GM12878 (cell line): ENCODE data around the gene CDCA7. TPM values are rescaled to one million over a fixed set of nuclear protein-coding genes. Genes with fewer than 3 reads are reported as not detected.

Experiments
- ATAC-seq: fragments of 200-7000 bp; cut with Tn5 transposase; 3 replicates; pipeline ENCODE4 v1.9.1; 2020; ENCODE audit warnings: mild to moderate bottlenecking, moderate library complexity
- BruUV-seq: library from RNA; stranded (reverse); fragments of 400-500 nt; replicated peaks from 2 replicates; lab custom pipeline; 2021; lab: Mats Ljungman, UMichigan
- CTCF ChIA-PET: fragments of 300-600 bp; sonication (Branson Sonifier 250); formaldehyde crosslinking; extraction: SDS; loops from one replicate; lab custom pipeline; 2021; ENCODE audit warnings: inconsistent platforms; lab: Yijun Ruan, JAX
- POLR2A ChIA-PET: fragments of 350-600 bp; formaldehyde crosslinking; extraction: SDS; loops from one replicate; lab custom pipeline; 2021; ENCODE audit warnings: inconsistent platforms; lab: Charles Lee
- RAD21 ChIA-PET: fragments of 300-600 bp; sonication (Branson Sonifier 250); formaldehyde crosslinking; loops from one replicate; lab custom pipeline; 2023; ENCODE audit warnings: antibody characterized with exemption; ENCODE audit not compliant: unreplicated experiment; lab: Charles Lee
- SMC1A ChIA-PET: fragments of 300-600 bp; sonication (Branson Sonifier 250); formaldehyde crosslinking; loops from one replicate; lab custom pipeline; 2023; ENCODE audit not compliant: unreplicated experiment, uncharacterized antibody; lab: Charles Lee
- DNase-seq: peaks from one replicate; pipeline ENCODE4 v3.0.0-alpha.2; 2011; ENCODE audit warnings: low read depth, low spot score
- FAIRE-seq: peaks from 3 replicates; lab custom pipeline; 2011; peaks lifted over from hg19 to GRCh38; lab: Jason Lieb, UNC
- H2AFZ ChIP-seq: 2 replicates; pipeline ENCODE4 v1.6.0; 2011; ENCODE audit warnings: low read depth, low read length, control low read depth; ENCODE audit not compliant: control insufficient read depth
- H3K27ac ChIP-seq: 2 replicates; pipeline ENCODE4 v1.5.1; 2011; ENCODE audit warnings: control low read depth; ENCODE audit not compliant: control insufficient read depth, insufficient read depth
- H3K27me3 ChIP-seq, 2 experiments: replicated peaks in 1 of 2; 2 replicates each; pipeline versions ENCODE4 v1.6.0 to v1.6.1; 2011; ENCODE audit warnings: low read length in 1 of 2; ENCODE audit not compliant: control insufficient read depth in 2 of 2, insufficient read depth in 2 of 2
- H3K36me3 ChIP-seq, 2 experiments: 2 replicates each; pipeline ENCODE4 v1.5.1; 2011; ENCODE audit warnings: low read length in 1 of 2; ENCODE audit not compliant: control insufficient read depth in 2 of 2, insufficient read depth in 2 of 2
- H3K4me1 ChIP-seq: 2 replicates; pipeline ENCODE4 v1.6.1; 2011; ENCODE audit warnings: mild to moderate bottlenecking, low read length, moderate library complexity, mixed read lengths; ENCODE audit not compliant: control insufficient read depth, insufficient read depth
- H3K4me2 ChIP-seq: 2 replicates; pipeline ENCODE4 v1.6.0; 2011; ENCODE audit warnings: control low read depth; ENCODE audit not compliant: control insufficient read depth, insufficient read depth
- H3K4me3 ChIP-seq: fragments of 200-600 bp; sonication (generic); 2 replicates; pipeline ENCODE4 v1.5.1; 2016
- H3K79me2 ChIP-seq: 2 replicates; pipeline ENCODE4 v1.6.0; 2011; ENCODE audit warnings: low read length; ENCODE audit not compliant: control insufficient read depth, insufficient read depth
- H3K9ac ChIP-seq: 2 replicates; pipeline ENCODE4 v1.8.0; 2011; ENCODE audit warnings: low read length, control low read depth, mixed read lengths; ENCODE audit not compliant: control insufficient read depth, insufficient read depth
- H3K9me3 ChIP-seq: replicated peaks from 3 replicates; pipeline ENCODE4 v1.5.1; 2011; ENCODE audit warnings: mild to moderate bottlenecking, low read length; ENCODE audit not compliant: control insufficient read depth, insufficient read depth
- H4K20me1 ChIP-seq: 2 replicates; pipeline ENCODE4 v1.6.0; 2011; ENCODE audit not compliant: control insufficient read depth, insufficient read depth
- ATF2 ChIP-seq: IDR thresholded peaks from 2 replicates; pipeline ENCODE4 v1.6.1; 2012; ENCODE audit warnings: low read length, inconsistent platforms
- BCL3 ChIP-seq: IDR thresholded peaks from 2 replicates; pipeline ENCODE4 v1.6.1; 2011; ENCODE audit warnings: borderline replicate concordance, low read depth, mild to moderate bottlenecking, moderate library complexity, low read length; ENCODE audit not compliant: insufficient read depth, poor library complexity, severe bottlenecking
- BHLHE40 ChIP-seq, 2 experiments: fragments of 450-650 bp in 1 of 2; IDR thresholded peaks; 2 replicates each; pipeline ENCODE4 v1.6.1; 2011 to 2017; ENCODE audit warnings: low read depth in 2 of 2, borderline replicate concordance in 1 of 2, improper control_type of control experiment in 1 of 2, low read length in 1 of 2, mild to moderate bottlenecking in 1 of 2
- CEBPB ChIP-seq, 2 experiments: fragments of 150-350 bp in 1 of 2; IDR thresholded peaks; 2 replicates each; pipeline ENCODE4 v1.6.1; 2012 to 2014; ENCODE audit warnings: low read depth in 2 of 2, low read length in 2 of 2, borderline replicate concordance in 1 of 2, inconsistent platforms in 1 of 2
- CHD4 ChIP-seq: fragments of 200-600 bp; sonication (generic); IDR thresholded peaks from 2 replicates; pipeline ENCODE4 v1.6.1; 2016; ENCODE audit warnings: mild to moderate bottlenecking
- CREB1 ChIP-seq: IDR thresholded peaks from 2 replicates; pipeline ENCODE4 v1.6.1; 2012; ENCODE audit warnings: low read depth, mild to moderate bottlenecking, inconsistent platforms
- ELK1 ChIP-seq: IDR thresholded peaks from 2 replicates; pipeline ENCODE4 v1.6.1; 2012; ENCODE audit warnings: low read depth, low read length, improper control_type of control experiment
- FOXM1 ChIP-seq: IDR thresholded peaks from 2 replicates; pipeline ENCODE4 v1.6.1; 2012; ENCODE audit warnings: low read depth, mild to moderate bottlenecking, inconsistent platforms, low read length, moderate library complexity
- MAX ChIP-seq: IDR thresholded peaks from 2 replicates; pipeline ENCODE4 v1.6.1; 2012; ENCODE audit warnings: low read depth, low read length, improper control_type of control experiment
- MYC ChIP-seq: IDR thresholded peaks from 2 replicates; pipeline ENCODE4 v1.6.1; 2011; ENCODE audit warnings: mild to moderate bottlenecking, low read length, moderate library complexity, inconsistent platforms; ENCODE audit not compliant: insufficient read depth, insufficient replicate concordance, insufficient read length, severe bottlenecking
- NFYA ChIP-seq: IDR thresholded peaks from 2 replicates; pipeline ENCODE4 v1.6.1; 2011; ENCODE audit warnings: low read depth, mild to moderate bottlenecking, low read length, improper control_type of control experiment, borderline replicate concordance
- RUNX3 ChIP-seq: IDR thresholded peaks from 2 replicates; pipeline ENCODE4 v1.6.1; 2012; ENCODE audit warnings: low read length, inconsistent platforms
- WGBS: methylation state at CpG from one replicate; pipeline ENCODE4 v1.1.6; 2016; ENCODE audit warnings: low lambda C conversion rate; ENCODE audit not compliant: insufficient replicate concordance, insufficient coverage; ENCODE audit errors: missing lambda C conversion rate; 5-methylcytosine and 5-hydroxymethylcytosine counted together
- in situ Hi-C: fragments of 300-500 bp; cut with MboI; formaldehyde crosslinking; loops from 9 replicates; pipeline ENCODE4 v1.14.3; 2018; ENCODE audit warnings: mixed read lengths
- intact Hi-C: fragments of 100-400 bp; cut with micrococcal nuclease; formaldehyde crosslinking; loops from one replicate; pipeline ENCODE4 v1.14.2; 2022; ENCODE audit not compliant: unreplicated experiment
- polyA plus RNA-seq, 11 experiments: library from polyadenylated mRNA; depleted of rRNA in 4 of 11; unstranded in 6 of 11; stranded (reverse) in 5 of 11; fragments of >200 nt; fragmentation: Nextera tagmentation in 4 of 11; fragmentation: Illumina TruSeq in 1 of 11; extraction: Ambion mirVana in 4 of 11; extraction: Trizol in 1 of 11; gene quantifications; 1 replicate in 1 of 11; 2 replicates in 10 of 11; pipeline versions ENCODE4 v1.2.1 to v1.2.3, GENCODE V29; 2011 to 2016; ENCODE audit warnings: inconsistent platforms in 2 of 11, missing spikeins in 2 of 11, low read depth in 1 of 11
- total RNA-seq, 4 experiments: library from RNA; depleted of rRNA in 3 of 4; stranded (reverse); fragments of >200 nt in 3 of 4; fragmentation: Illumina TruSeq in 1 of 4; extraction: Trizol in 1 of 4; gene quantifications; 2 replicates each; pipeline versions ENCODE4 v1.2.1 to v1.2.3, GENCODE V29; 2013 to 2021

The CDCA7 gene
- total and polyA plus RNA-seq, 10 of the 15 experiments (the other 5 are each of a cell fraction or from before 2014, with no cell fraction given) = 23.5 to 71.3 (median 40.8) TPM

- no peak for ATAC-seq
- WGBS = 32% methylated on average over 1 of the region's 1 CpG
- intact Hi-C loops (loop anchor here (10.0 kb wide), 1 partner anchor 368 kb away; no protein-coding TSS in a partner anchor), in situ Hi-C loops (no loop called here)
- Histone ChIP-seq H4K20me1 (no peaks in the 10 kb centered on the region), H3K27ac (no peak overlapping the region), H3K4me2 (no peak overlapping the region), H3K9me3 (no peaks in the 10 kb centered on the region), H3K4me1 (no peaks in the 10 kb centered on the region), H3K27me3 (no peaks in the 10 kb centered on the region), H3K79me2 (no peaks in the 10 kb centered on the region), H3K4me3 (no peak overlapping the region), H3K36me3 (no peaks in the 10 kb centered on the region), H3K9ac (no peak overlapping the region), H2AFZ (no peak overlapping the region)
- ChIA-PET SMC1A (no interaction called here), CTCF (no interaction called here), POLR2A (no interaction called here), RAD21 (no interaction called here)
- no TSS peak for BruUV-seq
- TF ChIP-seq ELK1 (no peak), FOXM1 (no peak), CHD4 (no peak), CEBPB (IDR thresholded peaks at IDR 0.05; ENCODE audit: borderline replicate concordance in 1 of 2, low read depth in 2 of 2, low read length in 2 of 2) (no peak), RUNX3 (no peak), ATF2 (no peak), MYC (no peak), NFYA (no peak), MAX (no peak), CREB1 (no peak), BCL3 (no peak), BHLHE40 (IDR thresholded peaks at IDR 0.05; ENCODE audit: borderline replicate concordance in 1 of 2, low read depth in 2 of 2, low read length in 1 of 2) (no peak)
- no peak for FAIRE-seq
- no peak for DNase-seq
Measured at GRCh38 chr2:173393186-173393585, 38.5 kb downstream of the CDCA7 start.
